ENCODE data around the gene CCDC63.

The CCDC63 gene

GRCh38 chr12:110901401-110901800, 54.6 kb downstream of the CCDC63 start:
- H3K27ac ChIP-seq (ENCODE audit: insufficient read depth, low read depth, low read length, poor library complexity, severe bottlenecking), result no peak overlapping the region
- H3K36me3 ChIP-seq (ENCODE audit: control insufficient read depth, insufficient read depth, low read length), result no peaks in the 10 kb centered on the region
- 80 to 91% methylated on average over 4 of the region's 4 CpGs for WGBS, 2 experiments
- no peaks in the 10 kb centered on the region for H3K9me3 ChIP-seq (ENCODE audit: control insufficient read depth, low read length)
- no peaks in the 10 kb centered on the region for H3K4me1 ChIP-seq (ENCODE audit: control insufficient read depth, insufficient read depth, low read length)
- no peaks in the 10 kb centered on the region for H3K27me3 ChIP-seq (ENCODE audit: control insufficient read depth, insufficient read depth, low read length, poor library complexity, severe bottlenecking)
- no peak overlapping the region for H3K4me3 ChIP-seq (ENCODE audit: insufficient read depth, low read depth, low read length)

- Histone ChIP-seq H3K4me1 (ENCODE audit: control insufficient read depth, insufficient read depth, low read length) (no peaks in the 10 kb centered on the region), H3K36me3 (ENCODE audit: control insufficient read depth, insufficient read depth, low read length) (no peaks in the 10 kb centered on the region), H3K27ac (ENCODE audit: insufficient read depth, low read depth, low read length, poor library complexity, severe bottlenecking) (no peak overlapping the region), H3K9me3 (ENCODE audit: control insufficient read depth, low read length) (no peaks in the 10 kb centered on the region), H3K27me3 (ENCODE audit: control insufficient read depth, insufficient read depth, low read length, poor library complexity, severe bottlenecking) (no peaks in the 10 kb centered on the region), H3K4me3 (ENCODE audit: insufficient read depth, low read depth, low read length) (no peak overlapping the region)
- 90 to 94% methylated on average over 4 of the region's 4 CpGs for WGBS, 2 experiments
Measured at GRCh38 chr12:110903511-110903910, 56.7 kb downstream of the CCDC63 start.

DNA sequence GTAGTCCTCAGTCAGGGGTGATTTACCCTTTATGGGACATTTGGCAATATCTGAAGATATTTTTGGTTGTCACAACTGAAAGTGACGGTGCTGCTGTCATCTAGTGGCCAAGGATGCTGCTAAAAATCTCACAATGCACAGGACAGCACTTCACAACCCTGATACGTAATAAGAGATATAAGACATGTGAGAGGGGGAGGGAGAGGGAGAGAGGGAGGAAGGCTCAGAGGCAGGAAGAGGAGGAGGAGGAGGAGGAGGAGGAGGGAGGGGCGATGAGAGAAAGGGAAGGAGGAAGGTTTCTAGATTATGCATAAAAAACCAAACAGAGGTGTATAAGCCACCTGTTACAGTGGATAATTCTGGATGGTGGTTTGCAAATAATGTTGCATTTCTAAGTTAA, 59.3 kb downstream of the CCDC63 start:
- H3K27me3 ChIP-seq (ENCODE audit: control insufficient read depth, insufficient read depth, low read length, poor library complexity, severe bottlenecking), result no peaks in the 10 kb centered on the region
- H3K4me1 ChIP-seq (ENCODE audit: control insufficient read depth, insufficient read depth, low read length), result no peaks in the 10 kb centered on the region
- H3K9me3 ChIP-seq (ENCODE audit: control insufficient read depth, low read length), result no peaks in the 10 kb centered on the region
- WGBS, 2 experiments, result 84 to 86% methylated on average over 3 of the region's 3 CpGs
- H3K36me3 ChIP-seq (ENCODE audit: control insufficient read depth, insufficient read depth, low read length), result no peaks in the 10 kb centered on the region
- no peak overlapping the region for H3K27ac ChIP-seq (ENCODE audit: insufficient read depth, low read depth, low read length, poor library complexity, severe bottlenecking)
- no peak overlapping the region for H3K4me3 ChIP-seq (ENCODE audit: insufficient read depth, low read depth, low read length)

GRCh38 chr12:110906516-110906915, 59.7 kb downstream of the CCDC63 start:
- H3K27me3 ChIP-seq (ENCODE audit: control insufficient read depth, insufficient read depth, low read length, poor library complexity, severe bottlenecking), result no peaks in the 10 kb centered on the region
- no peak overlapping the region for H3K27ac ChIP-seq (ENCODE audit: insufficient read depth, low read depth, low read length, poor library complexity, severe bottlenecking)
- no peaks in the 10 kb centered on the region for H3K36me3 ChIP-seq (ENCODE audit: control insufficient read depth, insufficient read depth, low read length)
- no peak overlapping the region for H3K4me3 ChIP-seq (ENCODE audit: insufficient read depth, low read depth, low read length)
- H3K4me1 ChIP-seq (ENCODE audit: control insufficient read depth, insufficient read depth, low read length), result no peaks in the 10 kb centered on the region
- WGBS, 2 experiments, result 88 to 90% methylated on average over 5 of the region's 5 CpGs
- H3K9me3 ChIP-seq (ENCODE audit: control insufficient read depth, low read length), result no peaks in the 10 kb centered on the region

DNA sequence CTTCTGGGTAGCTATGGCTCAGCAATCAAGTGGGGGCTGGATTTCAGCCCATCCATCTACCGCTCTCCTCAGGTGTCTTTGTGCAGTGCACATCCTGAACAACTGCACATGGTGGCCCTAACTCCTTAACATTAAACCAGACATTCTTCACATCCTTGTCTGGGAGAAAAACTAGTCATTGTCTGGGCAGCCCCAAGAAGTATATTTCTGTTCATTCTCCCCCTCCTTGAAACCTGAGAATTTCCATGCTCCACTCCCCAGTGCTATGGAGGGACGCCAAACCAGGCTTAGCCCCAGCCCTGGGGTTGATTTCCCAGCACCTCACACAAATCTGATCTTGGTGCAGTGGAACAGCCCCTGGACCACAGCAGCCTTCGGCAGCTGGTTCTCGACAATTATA, 60.2 kb downstream of the CCDC63 start:
- no peaks in the 10 kb centered on the region for H3K9me3 ChIP-seq (ENCODE audit: control insufficient read depth, low read length)
- no peaks in the 10 kb centered on the region for H3K36me3 ChIP-seq (ENCODE audit: control insufficient read depth, insufficient read depth, low read length)
- H3K4me1 ChIP-seq (ENCODE audit: control insufficient read depth, insufficient read depth, low read length), result no peaks in the 10 kb centered on the region
- H3K27me3 ChIP-seq (ENCODE audit: control insufficient read depth, insufficient read depth, low read length, poor library complexity, severe bottlenecking), result no peaks in the 10 kb centered on the region
- H3K4me3 ChIP-seq (ENCODE audit: insufficient read depth, low read depth, low read length), result no peak overlapping the region
- WGBS, 2 experiments, result 93% methylated on average over 4 of the region's 4 CpGs
- no peak overlapping the region for H3K27ac ChIP-seq (ENCODE audit: insufficient read depth, low read depth, low read length, poor library complexity, severe bottlenecking)

- H3K36me3 ChIP-seq (ENCODE audit: control insufficient read depth, insufficient read depth, low read length), result no peaks in the 10 kb centered on the region
- H3K9me3 ChIP-seq (ENCODE audit: control insufficient read depth, low read length), result no peaks in the 10 kb centered on the region
- no peaks in the 10 kb centered on the region for H3K27me3 ChIP-seq (ENCODE audit: control insufficient read depth, insufficient read depth, low read length, poor library complexity, severe bottlenecking)
- no peak overlapping the region for H3K27ac ChIP-seq (ENCODE audit: insufficient read depth, low read depth, low read length, poor library complexity, severe bottlenecking)
- H3K4me1 ChIP-seq (ENCODE audit: control insufficient read depth, insufficient read depth, low read length), result no peaks in the 10 kb centered on the region
- no peak overlapping the region for H3K4me3 ChIP-seq (ENCODE audit: insufficient read depth, low read depth, low read length)
- 80 to 82% methylated on average over 8 of the region's 8 CpGs for WGBS, 2 experiments
Measured at GRCh38 chr12:110907583-110907982, 60.8 kb downstream of the CCDC63 start.

GRCh38 chr12:110908377-110909152, 61.8 kb downstream of the CCDC63 start:
- Histone ChIP-seq H3K9me3 (ENCODE audit: control insufficient read depth, low read length) (no peaks in the 10 kb centered on the region), H3K36me3 (ENCODE audit: control insufficient read depth, insufficient read depth, low read length) (no peaks in the 10 kb centered on the region), H3K4me1 (ENCODE audit: control insufficient read depth, insufficient read depth, low read length) (no peaks in the 10 kb centered on the region), H3K27me3 (ENCODE audit: control insufficient read depth, insufficient read depth, low read length, poor library complexity, severe bottlenecking) (no peaks in the 10 kb centered on the region), H3K4me3 (ENCODE audit: insufficient read depth, low read depth, low read length) (no peak overlapping the region), H3K27ac (ENCODE audit: insufficient read depth, low read depth, low read length, poor library complexity, severe bottlenecking) (no peak overlapping the region)
- 76 to 80% methylated on average over 13 to 14 of the region's 14 CpGs for WGBS, 2 experiments

DNA sequence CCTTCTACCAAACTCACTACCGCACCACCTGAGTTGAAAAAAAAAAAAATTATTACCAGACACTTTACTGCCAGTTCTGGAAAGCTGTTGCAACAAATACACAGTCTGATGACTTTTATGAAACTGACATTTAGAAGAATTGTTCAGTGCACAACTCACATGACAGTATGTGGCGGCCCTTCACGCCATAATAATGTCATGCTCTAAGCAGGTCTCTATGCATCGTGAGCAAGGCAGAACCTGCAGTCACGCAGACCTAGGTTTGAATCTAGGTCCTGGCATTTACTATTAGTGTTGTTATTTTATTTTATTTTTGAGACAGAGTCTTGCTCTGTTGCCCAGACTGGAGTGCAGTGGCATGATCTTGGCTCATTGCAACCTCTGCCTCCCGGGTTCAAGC, 65.5 kb downstream of the CCDC63 start:
- Histone ChIP-seq H3K9me3 (ENCODE audit: control insufficient read depth, low read length) (no peaks in the 10 kb centered on the region), H3K4me1 (ENCODE audit: control insufficient read depth, insufficient read depth, low read length) (no peaks in the 10 kb centered on the region), H3K27me3 (ENCODE audit: control insufficient read depth, insufficient read depth, low read length, poor library complexity, severe bottlenecking) (no peaks in the 10 kb centered on the region), H3K4me3 (ENCODE audit: insufficient read depth, low read depth, low read length) (no peak overlapping the region), H3K36me3 (ENCODE audit: control insufficient read depth, insufficient read depth, low read length) (no peaks in the 10 kb centered on the region), H3K27ac (ENCODE audit: insufficient read depth, low read depth, low read length, poor library complexity, severe bottlenecking) (no peak overlapping the region)
- WGBS, 2 experiments, result 95 to 96% methylated on average over 6 of the region's 6 CpGs

GRCh38 chr12:110913119-110914056, 66.6 kb downstream of the CCDC63 start:
- Histone ChIP-seq H3K27ac (ENCODE audit: insufficient read depth, low read depth, low read length, poor library complexity, severe bottlenecking) (no peak overlapping the region), H3K36me3 (ENCODE audit: control insufficient read depth, insufficient read depth, low read length) (no peaks in the 10 kb centered on the region), H3K9me3 (ENCODE audit: control insufficient read depth, low read length) (no peaks in the 10 kb centered on the region), H3K4me1 (ENCODE audit: control insufficient read depth, insufficient read depth, low read length) (no peaks in the 10 kb centered on the region), H3K27me3 (ENCODE audit: control insufficient read depth, insufficient read depth, low read length, poor library complexity, severe bottlenecking) (no peaks in the 10 kb centered on the region), H3K4me3 (ENCODE audit: insufficient read depth, low read depth, low read length) (no peak overlapping the region)
- 92 to 94% methylated on average over 12 to 14 of the region's 14 CpGs for WGBS, 2 experiments

DNA sequence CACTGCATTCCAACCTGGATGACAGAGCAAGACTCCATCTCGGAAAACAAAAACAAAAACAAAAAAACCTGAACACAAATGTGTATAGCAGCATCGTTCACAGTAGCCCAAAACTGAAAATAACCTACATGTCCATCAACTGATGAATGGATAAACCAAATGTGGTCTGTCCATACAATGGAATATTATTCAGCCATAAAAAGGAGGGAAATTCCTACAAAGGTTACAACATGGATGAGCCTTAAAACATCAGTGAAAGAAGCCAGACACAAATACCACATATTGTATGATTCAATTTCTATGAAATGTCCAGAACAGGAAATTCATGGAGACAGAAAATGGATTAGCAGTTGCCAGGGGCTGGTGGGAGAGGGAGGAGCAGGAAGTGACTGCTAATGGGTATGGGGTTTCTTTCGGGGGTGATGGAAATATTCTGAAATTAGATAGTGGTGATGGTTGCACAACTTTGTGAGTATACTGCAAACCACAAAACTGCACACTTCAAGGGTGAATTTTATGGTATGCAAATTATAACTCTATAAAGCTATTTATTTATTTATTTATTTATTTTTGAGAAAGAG, 69.6 kb downstream of the CCDC63 start:
- 92 to 98% methylated on average over 3 of the region's 3 CpGs for WGBS, 2 experiments
- H3K36me3 ChIP-seq (ENCODE audit: control insufficient read depth, insufficient read depth, low read length), result no peaks in the 10 kb centered on the region
- no peak overlapping the region for H3K27ac ChIP-seq (ENCODE audit: insufficient read depth, low read depth, low read length, poor library complexity, severe bottlenecking)

More for the DNA sequence above, 69.6 kb downstream of the CCDC63 start:
- H3K4me3 ChIP-seq (ENCODE audit: insufficient read depth, low read depth, low read length), result no peak overlapping the region
- H3K27me3 ChIP-seq (ENCODE audit: control insufficient read depth, insufficient read depth, low read length, poor library complexity, severe bottlenecking), result no peaks in the 10 kb centered on the region
- H3K4me1 ChIP-seq (ENCODE audit: control insufficient read depth, insufficient read depth, low read length), result no peaks in the 10 kb centered on the region
- no peaks in the 10 kb centered on the region for H3K9me3 ChIP-seq (ENCODE audit: control insufficient read depth, low read length)

Measured in ectodermal cell (in vitro differentiated cells).